Activated B cell treated with CpG ODN at 0.5 μM for 24 hours (primary cell): Measurements from ENCODE around the gene PLXNA4. TPM values are rescaled to one million over a fixed set of nuclear protein-coding genes. Genes with fewer than 3 reads are reported as not detected.

Experiments
- ATAC-seq: fragments of 200-7000 bp; cut with Tn5 transposase; one replicate; pipeline ENCODE4 v1.10.0; 2021; ENCODE audit warnings: low read depth, mild to moderate bottlenecking, moderate library complexity
- CTCF ChIA-PET: fragments of 350-600 bp; sonication (Branson Sonifier 250); formaldehyde crosslinking; loops from one replicate; lab custom pipeline; 2021; ENCODE audit warnings: antibody characterized with exemption; lab: Charles Lee
- POLR2A ChIA-PET: fragments of 350-600 bp; sonication (Branson Sonifier 250); formaldehyde crosslinking; loops from one replicate; lab custom pipeline; 2021; ENCODE audit warnings: antibody characterized with exemption; lab: Charles Lee
- DNase-seq: peaks from one replicate; pipeline ENCODE4 v3.0.0; 2022
- H3K27ac Mint-ChIP-seq: one replicate; pipeline ENCODE4 v1.8.0; 2020; ENCODE audit warnings: mixed read lengths
- H3K27me3 Mint-ChIP-seq: one replicate; pipeline ENCODE4 v1.8.0; 2021; ENCODE audit warnings: mixed read lengths
- H3K36me3 Mint-ChIP-seq: one replicate; pipeline ENCODE4 v1.8.0; 2021; ENCODE audit warnings: low read depth, mixed read lengths
- H3K4me1 Mint-ChIP-seq: one replicate; pipeline ENCODE4 v1.8.0; 2021; ENCODE audit warnings: mixed read lengths
- H3K4me3 Mint-ChIP-seq: one replicate; pipeline ENCODE4 v1.8.0; 2020; ENCODE audit warnings: mild to moderate bottlenecking, mixed read lengths
- H3K9me3 Mint-ChIP-seq: one replicate; pipeline ENCODE4 v1.8.0; 2020; ENCODE audit warnings: mixed read lengths
- intact Hi-C: fragments of 100-400 bp; cut with micrococcal nuclease; formaldehyde crosslinking; loops from one replicate; pipeline ENCODE4 v1.15.1; 2024
- total RNA-seq: library from RNA; stranded (reverse); gene quantifications from 2 replicates; pipeline ENCODE4 v1.2.3, GENCODE V29; 2022
- TF ChIP-seq, protein P1 (sequence below): fragments of 200-600 bp; IDR thresholded peaks from one replicate; pipeline ENCODE4 v1.8.0; 2022; ENCODE audit warnings: antibody characterized with exemption, mild to moderate bottlenecking

PLXNA4 gene
- total RNA-seq, 1 donor from 2014 or later: not detected

DNA sequence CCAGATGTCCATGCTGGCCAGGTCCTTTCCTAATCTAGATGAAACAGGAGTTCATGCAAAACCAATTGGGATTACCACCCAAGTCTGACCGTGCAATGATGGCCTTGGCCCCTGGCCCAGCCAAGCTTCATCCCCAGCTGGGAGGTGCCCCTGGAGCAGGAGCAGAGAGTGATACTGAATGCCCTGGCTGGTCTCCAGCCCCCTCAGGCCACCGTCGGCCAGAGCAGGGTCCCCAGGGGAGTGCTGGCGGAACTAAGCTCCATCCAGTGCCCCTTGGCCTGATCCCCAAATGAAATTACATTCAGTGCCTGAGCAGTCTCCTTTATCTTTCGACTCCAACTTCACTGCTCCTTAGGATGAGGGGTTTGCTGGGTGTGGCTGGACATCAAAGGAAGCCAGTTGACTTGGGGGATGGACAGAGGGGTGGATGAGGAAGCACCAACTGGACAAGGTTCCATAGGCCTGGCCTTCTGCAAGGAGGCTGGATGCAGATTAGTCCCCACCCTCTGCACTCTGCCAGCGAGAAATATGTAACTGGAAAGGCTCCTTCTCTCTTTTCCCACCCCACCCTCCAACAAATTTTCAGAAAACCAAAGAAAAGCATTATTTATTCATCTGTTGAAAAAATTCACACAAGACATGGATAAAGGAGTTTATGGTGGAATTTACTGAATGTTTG is 275.5 kb downstream of the PLXNA4 start:
- Mint-ChIP-seq H3K9me3 (no peaks in the 10 kb centered on the region), H3K27ac (no peak overlapping the region), H3K4me3 (no peak overlapping the region), H3K27me3 (no peaks in the 10 kb centered on the region), H3K4me1 (no peaks in the 10 kb centered on the region), H3K36me3 (no peaks in the 10 kb centered on the region)
- TF ChIP-seq, protein P1, sequence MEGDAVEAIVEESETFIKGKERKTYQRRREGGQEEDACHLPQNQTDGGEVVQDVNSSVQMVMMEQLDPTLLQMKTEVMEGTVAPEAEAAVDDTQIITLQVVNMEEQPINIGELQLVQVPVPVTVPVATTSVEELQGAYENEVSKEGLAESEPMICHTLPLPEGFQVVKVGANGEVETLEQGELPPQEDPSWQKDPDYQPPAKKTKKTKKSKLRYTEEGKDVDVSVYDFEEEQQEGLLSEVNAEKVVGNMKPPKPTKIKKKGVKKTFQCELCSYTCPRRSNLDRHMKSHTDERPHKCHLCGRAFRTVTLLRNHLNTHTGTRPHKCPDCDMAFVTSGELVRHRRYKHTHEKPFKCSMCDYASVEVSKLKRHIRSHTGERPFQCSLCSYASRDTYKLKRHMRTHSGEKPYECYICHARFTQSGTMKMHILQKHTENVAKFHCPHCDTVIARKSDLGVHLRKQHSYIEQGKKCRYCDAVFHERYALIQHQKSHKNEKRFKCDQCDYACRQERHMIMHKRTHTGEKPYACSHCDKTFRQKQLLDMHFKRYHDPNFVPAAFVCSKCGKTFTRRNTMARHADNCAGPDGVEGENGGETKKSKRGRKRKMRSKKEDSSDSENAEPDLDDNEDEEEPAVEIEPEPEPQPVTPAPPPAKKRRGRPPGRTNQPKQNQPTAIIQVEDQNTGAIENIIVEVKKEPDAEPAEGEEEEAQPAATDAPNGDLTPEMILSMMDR: no peak
- ChIA-PET CTCF (no interaction called here), POLR2A (no interaction called here)
- DNase-seq (no peak), ATAC-seq (no peak)
- intact Hi-C loops: no loop called here

DNA sequence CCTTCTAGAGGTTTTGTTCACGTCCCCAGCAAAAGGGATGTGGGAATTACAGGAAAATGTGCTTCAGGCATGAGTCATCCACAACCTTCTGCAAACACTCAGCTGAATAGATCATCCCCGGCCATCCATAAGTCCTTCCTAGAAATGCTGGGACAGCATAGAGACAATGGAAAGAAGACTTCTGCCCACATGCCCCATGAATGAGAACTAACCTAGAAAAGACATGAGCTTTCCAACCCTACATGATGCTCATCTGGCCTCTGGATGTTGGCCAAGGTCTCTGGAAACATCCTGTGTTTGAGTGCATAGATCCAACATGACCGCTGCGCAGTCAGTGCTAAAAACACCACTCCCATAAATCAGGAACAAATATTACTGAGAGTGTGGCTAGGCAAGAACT is 277.5 kb downstream of the PLXNA4 start:
- Mint-ChIP-seq H3K36me3 (no peaks in the 10 kb centered on the region), H3K4me1 (no peaks in the 10 kb centered on the region), H3K9me3 (no peaks in the 10 kb centered on the region), H3K4me3 (no peak overlapping the region), H3K27ac (no peak overlapping the region), H3K27me3 (no peaks in the 10 kb centered on the region)
- ChIA-PET CTCF (no interaction called here), POLR2A (no interaction called here)
- intact Hi-C loops: no loop called here
- no peak for DNase-seq
- ATAC-seq: no peak
- TF ChIP-seq, protein P1: no peak

DNA sequence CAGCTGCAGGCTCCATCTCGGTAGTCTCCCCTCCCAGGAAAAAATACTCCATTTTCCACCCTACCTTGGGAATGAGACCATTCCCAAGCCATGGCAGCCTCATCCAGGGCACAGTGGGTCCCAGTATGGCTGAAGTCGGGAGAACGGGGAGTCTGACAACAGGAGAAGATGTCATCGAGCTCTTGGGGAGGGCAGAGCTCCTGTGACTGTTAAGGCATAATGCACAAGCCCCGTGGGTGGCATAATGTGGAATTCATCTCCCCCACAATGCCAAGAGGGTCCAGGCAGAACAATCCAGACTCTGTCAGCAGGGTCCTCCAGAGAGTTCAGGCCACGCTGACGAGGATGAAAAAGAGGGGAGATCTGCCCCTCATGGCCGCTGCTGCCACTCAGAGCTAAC is 279.4 kb downstream of the PLXNA4 start:
- Mint-ChIP-seq H3K9me3 (no peaks in the 10 kb centered on the region), H3K4me1 (no peaks in the 10 kb centered on the region), H3K27me3 (no peaks in the 10 kb centered on the region), H3K27ac (no peak overlapping the region), H3K4me3 (no peak overlapping the region), H3K36me3 (no peaks in the 10 kb centered on the region)
- ATAC-seq: no peak
- intact Hi-C loops: no loop called here
- ChIA-PET POLR2A (no interaction called here), CTCF (no interaction called here)
- TF ChIP-seq, protein P1: no peak
- no peak for DNase-seq

DNA sequence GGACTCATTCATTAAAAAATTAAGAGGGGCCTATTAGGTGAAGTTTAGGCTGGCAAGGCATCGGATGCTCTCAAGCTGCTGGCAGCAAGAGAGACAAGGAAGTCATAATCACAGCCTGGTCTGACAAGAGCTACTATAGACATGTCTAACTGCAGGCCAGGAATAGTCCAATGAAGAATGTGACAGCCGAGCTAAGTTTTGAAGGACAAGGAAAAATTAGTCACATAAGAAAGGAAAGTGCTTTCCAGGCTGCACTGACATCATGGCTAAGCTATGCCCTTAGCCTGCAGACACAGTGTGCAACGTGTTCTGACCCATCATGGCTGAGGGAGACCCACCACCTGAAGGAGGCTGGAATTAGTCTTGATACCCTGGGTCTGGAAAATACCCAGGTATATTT is 281.1 kb downstream of the PLXNA4 start:
- ChIA-PET POLR2A (no interaction called here), CTCF (no interaction called here)
- H3K27me3 Mint-ChIP-seq: no peaks in the 10 kb centered on the region
- intact Hi-C loops: no loop called here
- H3K4me3 Mint-ChIP-seq: no peak overlapping the region
- no peaks in the 10 kb centered on the region for H3K9me3 Mint-ChIP-seq
- no peaks in the 10 kb centered on the region for H3K4me1 Mint-ChIP-seq
- TF ChIP-seq, protein P1: no peak
- no peak overlapping the region for H3K27ac Mint-ChIP-seq
- no peaks in the 10 kb centered on the region for H3K36me3 Mint-ChIP-seq
- ATAC-seq: no peak
- no peak for DNase-seq

DNA sequence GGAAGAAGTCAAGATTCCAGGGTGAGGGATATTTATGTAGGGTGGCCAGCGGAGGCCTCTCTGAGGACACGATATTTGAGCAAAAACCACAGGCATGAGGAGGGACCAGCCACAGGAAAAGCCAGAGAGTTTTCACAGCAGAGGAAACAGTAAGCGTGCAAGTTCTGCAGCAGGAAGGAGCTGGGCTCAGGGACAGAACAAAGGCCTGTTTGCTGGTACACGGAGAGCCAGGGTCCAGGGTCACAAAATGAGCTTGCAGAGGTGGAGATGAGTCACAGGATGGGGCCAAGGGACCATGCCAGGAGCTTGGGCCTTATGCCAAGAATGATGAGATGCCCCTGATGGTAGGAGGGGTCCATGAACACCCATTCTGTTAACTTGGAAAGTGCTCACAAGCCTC is 283.5 kb downstream of the PLXNA4 start:
- CTCF ChIA-PET: no interaction called here
- no peaks in the 10 kb centered on the region for H3K9me3 Mint-ChIP-seq
- H3K36me3 Mint-ChIP-seq: no peaks in the 10 kb centered on the region
- POLR2A ChIA-PET: no interaction called here
- H3K27me3 Mint-ChIP-seq: no peaks in the 10 kb centered on the region
- no peak for DNase-seq
- TF ChIP-seq, protein P1: no peak
- no peak overlapping the region for H3K4me3 Mint-ChIP-seq
- no peaks in the 10 kb centered on the region for H3K4me1 Mint-ChIP-seq
- no peak overlapping the region for H3K27ac Mint-ChIP-seq
- intact Hi-C loops: no loop called here
- ATAC-seq: no peak
